ENCODE measurements around the gene PBX3.

GRCh38 chr9:125889476-125890419 lies 142.6 kb downstream of the PBX3 start:
- TF ChIP-seq, protein P1, sequence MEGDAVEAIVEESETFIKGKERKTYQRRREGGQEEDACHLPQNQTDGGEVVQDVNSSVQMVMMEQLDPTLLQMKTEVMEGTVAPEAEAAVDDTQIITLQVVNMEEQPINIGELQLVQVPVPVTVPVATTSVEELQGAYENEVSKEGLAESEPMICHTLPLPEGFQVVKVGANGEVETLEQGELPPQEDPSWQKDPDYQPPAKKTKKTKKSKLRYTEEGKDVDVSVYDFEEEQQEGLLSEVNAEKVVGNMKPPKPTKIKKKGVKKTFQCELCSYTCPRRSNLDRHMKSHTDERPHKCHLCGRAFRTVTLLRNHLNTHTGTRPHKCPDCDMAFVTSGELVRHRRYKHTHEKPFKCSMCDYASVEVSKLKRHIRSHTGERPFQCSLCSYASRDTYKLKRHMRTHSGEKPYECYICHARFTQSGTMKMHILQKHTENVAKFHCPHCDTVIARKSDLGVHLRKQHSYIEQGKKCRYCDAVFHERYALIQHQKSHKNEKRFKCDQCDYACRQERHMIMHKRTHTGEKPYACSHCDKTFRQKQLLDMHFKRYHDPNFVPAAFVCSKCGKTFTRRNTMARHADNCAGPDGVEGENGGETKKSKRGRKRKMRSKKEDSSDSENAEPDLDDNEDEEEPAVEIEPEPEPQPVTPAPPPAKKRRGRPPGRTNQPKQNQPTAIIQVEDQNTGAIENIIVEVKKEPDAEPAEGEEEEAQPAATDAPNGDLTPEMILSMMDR (IDR thresholded peaks at IDR 0.05; ENCODE audit: low read depth, low read length, missing input control): no peak
- TF ChIP-seq YY1 (IDR thresholded peaks at IDR 0.05) (no peak), ATF3 (IDR thresholded peaks at IDR 0.05) (no peak), REST (IDR thresholded peaks at IDR 0.05) (no peak), TAF1 (conservative IDR thresholded peaks at IDR 0.05) (no peak), GABPA (IDR thresholded peaks at IDR 0.05 in 1 of 2, conservative IDR thresholded peaks at IDR 0.05 in 1 of 2) (no peak), SP1 (IDR thresholded peaks at IDR 0.05) (no peak), RAD21 (IDR thresholded peaks at IDR 0.05) (no peak), MAX (IDR thresholded peaks at IDR 0.05) (no peak), HNF4A (conservative IDR thresholded peaks at IDR 0.05) (no peak), RXRA (IDR thresholded peaks at IDR 0.05) (no peak), NR2F2 (IDR thresholded peaks at IDR 0.05) (no peak), EGR1 (IDR thresholded peaks at IDR 0.05; ENCODE audit: low read depth in 2 of 2) (no peak)
